Brain microvascular endothelial cell (primary cell): ENCODE measurements around the gene PRR12.

Experiments
- DNase-seq: peaks from one replicate; pipeline ENCODE4 v3.0.0-alpha.2; 2020
- H3K27ac ChIP-seq: fragments of 250-450 bp; sonication (Bioruptor Pico); 2 replicates; pipeline ENCODE4 v1.5.1; 2020; ENCODE audit warnings: mild to moderate bottlenecking, moderate library complexity
- H3K27me3 ChIP-seq: fragments of 250-450 bp; sonication (Bioruptor Pico); replicated peaks from 2 replicates; pipeline ENCODE4 v1.5.1; 2020; ENCODE audit warnings: mild to moderate bottlenecking
- H3K36me3 ChIP-seq: fragments of 250-450 bp; sonication (Bioruptor Pico); replicated peaks from 2 replicates; pipeline ENCODE4 v1.5.1; 2020; ENCODE audit warnings: mild to moderate bottlenecking
- H3K4me3 ChIP-seq: 2 replicates; pipeline ENCODE4 v1.5.1; 2011; ENCODE audit warnings: low read depth, mild to moderate bottlenecking, control low read depth, low read length, moderate library complexity
- CTCF ChIP-seq: IDR thresholded peaks from 2 replicates; pipeline ENCODE4 v1.5.1; 2011; ENCODE audit warnings: low read depth, mild to moderate bottlenecking, moderate library complexity, low read length, control low read depth, inconsistent platforms; ENCODE audit errors: missing control alignments
- in situ Hi-C: cut with HindIII; loops from 2 replicates; pipeline ENCODE4 v1.10.0; 2017; ENCODE audit warnings: low sequenced_read_pairs, low pct_ligation_motif_present

Gene PRR12

GRCh38 chr19:49574206-49574755 is 16.7 kb upstream of the PRR12 start:
- in situ Hi-C loops: no loop called here
- no peak overlapping the region for H3K27ac ChIP-seq
- no peaks in the 10 kb centered on the region for H3K27me3 ChIP-seq
- DNase-seq: no peak
- peaks cover 20% of the 10 kb centered on the region for H3K36me3 ChIP-seq
- no peak for TF ChIP-seq CTCF
- no peak overlapping the region for H3K4me3 ChIP-seq

GRCh38 chr19:49579193-49579592 is 11.8 kb upstream of the PRR12 start:
- Histone ChIP-seq H3K4me3 (peak overlapping the region; percentile 91), H3K27ac (no peak overlapping the region), H3K27me3 (no peaks in the 10 kb centered on the region), H3K36me3 (peaks cover 17% of the 10 kb centered on the region)
- TF ChIP-seq CTCF: no peak
- in situ Hi-C loops: no loop called here
- DNase-seq: no peak

GRCh38 chr19:49579947-49580263 is 11.1 kb upstream of the PRR12 start:
- H3K4me3 ChIP-seq: peak overlapping the region; percentile 91
- H3K27me3 ChIP-seq: no peaks in the 10 kb centered on the region
- H3K36me3 ChIP-seq: peaks cover 13% of the 10 kb centered on the region
- in situ Hi-C loops: no loop called here
- no peak for TF ChIP-seq CTCF
- no peak for DNase-seq
- H3K27ac ChIP-seq: peak overlapping the region; percentile 23

GRCh38 chr19:49580264-49581006 is 10.5 kb upstream of the PRR12 start, which contains the start of gene NOSIP:
TSS of gene NOSIP (minus strand) at chr19:49580556. CDS start at chr19:49560691, 19,865 bp downstream.
- peaks cover 10% of the 10 kb centered on the region for H3K36me3 ChIP-seq
- H3K4me3 ChIP-seq: peak within 1 kb of the TSS; percentile 91
- TF ChIP-seq CTCF: no peak
- peak; percentile 92 for DNase-seq
- no peaks in the 10 kb centered on the region for H3K27me3 ChIP-seq
- H3K27ac ChIP-seq: peak within 1 kb of the TSS; percentile 23
- in situ Hi-C loops: no loop called here

GRCh38 chr19:49581007-49581508 is 9.9 kb upstream of the PRR12 start, which contains the start of gene PRRG2:
TSS of gene PRRG2 (plus strand) at chr19:49581316. CDS start at chr19:49583220, 1,904 bp downstream.
- H3K27me3 ChIP-seq: no peaks in the 10 kb centered on the region
- peaks cover 3% of the 10 kb centered on the region for H3K36me3 ChIP-seq
- H3K27ac ChIP-seq: peak within 1 kb of the TSS; percentile 23
- no peak for TF ChIP-seq CTCF
- no peak for DNase-seq
- in situ Hi-C loops: no loop called here
- peak within 1 kb of the TSS; percentile 91 for H3K4me3 ChIP-seq
